ENCODE data around the gene SUSD3. TPM values are rescaled to one million over a fixed set of nuclear protein-coding genes. Genes with fewer than 3 reads are reported as not detected.
A peak's percentile ranks its signal among the peaks of the same experiment; 100 is the strongest.

SUSD3 gene
- polyA plus RNA-seq, 1 donor from 2014 or later, result 96.3 TPM

DNA sequence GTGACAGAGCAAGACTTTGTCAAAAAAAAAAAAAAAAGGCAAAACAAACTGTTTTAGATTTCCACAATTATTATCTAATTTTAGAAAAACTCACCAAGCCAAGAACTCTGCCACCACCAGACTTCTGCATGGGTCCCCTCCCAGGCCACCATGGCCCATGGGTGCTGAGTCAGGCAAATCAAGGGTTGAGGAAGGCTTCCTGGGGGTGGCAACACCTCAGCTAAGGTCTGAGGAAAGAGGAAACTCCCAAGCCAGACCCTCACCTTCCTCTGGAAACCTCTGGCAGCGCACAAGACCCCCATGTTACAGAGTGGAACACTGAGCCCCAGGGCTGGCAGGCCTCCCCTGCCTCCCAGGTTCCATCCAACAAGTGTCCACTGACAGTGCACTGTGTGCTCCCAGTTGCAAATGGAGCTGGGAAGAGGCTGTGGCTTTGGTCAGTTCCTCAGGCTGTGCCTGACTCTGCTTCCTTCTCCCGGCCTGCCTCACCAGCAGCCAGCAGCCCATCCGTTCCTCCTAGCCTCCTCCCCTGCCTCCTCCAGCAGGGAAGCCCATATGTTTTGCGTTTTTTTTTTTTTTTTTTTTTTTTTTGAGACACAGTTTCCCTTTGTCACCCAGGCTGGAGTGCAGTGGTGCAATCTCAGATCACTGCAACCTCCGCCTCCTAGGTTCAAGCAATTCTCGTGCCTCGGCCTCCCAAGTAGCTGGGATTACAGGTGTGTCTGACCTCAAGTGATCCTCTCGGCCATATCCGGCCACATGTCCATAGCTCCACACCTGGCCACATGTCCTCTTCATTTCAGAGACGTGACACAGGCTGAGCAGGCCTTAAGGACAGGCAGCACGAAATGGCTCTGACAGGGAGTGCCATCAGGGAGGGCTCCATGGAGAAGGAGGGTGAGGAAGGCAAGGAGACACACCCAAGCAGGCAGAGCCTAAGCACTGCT is 3.5 kb upstream of the SUSD3 start:
- Mint-ChIP-seq H3K27ac (peak overlapping the region; percentile 65 to 92 (median 84)), H3K4me3 (peak overlapping the region in 1 of 4 donors; percentile 23), H3K36me3 (no peaks in the 10 kb centered on the region), H3K27me3 (no peaks in the 10 kb centered on the region), H3K4me1 (peaks cover 25 to 30% (median 28%) of the 10 kb centered on the region in 3 donors), H3K9me3 (no peaks in the 10 kb centered on the region)

DNA sequence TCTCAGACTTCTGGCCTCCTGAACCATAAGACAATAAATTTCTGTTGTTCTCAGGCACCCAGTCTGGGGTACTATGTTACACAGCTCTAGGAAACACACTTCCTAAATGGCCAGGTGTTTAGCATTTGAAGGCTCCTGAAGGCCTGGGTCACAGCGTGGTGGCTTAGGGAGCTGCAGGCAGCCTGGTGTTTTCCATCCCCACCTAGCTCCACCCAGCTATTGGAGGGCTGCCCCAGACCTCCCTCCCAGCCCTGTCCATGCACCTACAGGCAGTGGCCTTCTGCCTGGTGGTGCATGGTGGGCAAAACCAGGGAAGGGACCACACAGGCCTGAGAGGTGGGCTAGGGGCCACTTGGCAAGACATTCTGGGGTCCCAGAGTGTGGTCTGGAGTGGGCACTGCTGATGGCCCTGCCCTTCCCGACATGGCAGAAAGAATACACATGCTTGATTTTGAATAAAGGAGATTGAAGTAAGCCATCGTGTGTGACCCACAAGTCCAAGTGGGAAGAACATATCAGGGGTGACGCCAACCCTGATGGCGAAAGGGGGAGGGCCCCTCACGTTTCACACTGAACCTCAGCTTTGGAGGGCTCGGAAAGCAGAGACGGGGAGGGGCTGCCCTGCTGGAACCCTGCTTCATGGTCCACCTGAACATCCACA is 1.3 kb upstream of the SUSD3 start:
- Mint-ChIP-seq H3K4me1 (peaks cover 41 to 51% (median 43%) of the 10 kb centered on the region in 3 donors), H3K9me3 (no peaks in the 10 kb centered on the region), H3K36me3 (no peaks in the 10 kb centered on the region), H3K27ac (peak overlapping the region; percentile 92 to 98 (median 92)), H3K4me3 (peak overlapping the region; percentile 3 to 83 (median 28)), H3K27me3 (no peaks in the 10 kb centered on the region)

DNA sequence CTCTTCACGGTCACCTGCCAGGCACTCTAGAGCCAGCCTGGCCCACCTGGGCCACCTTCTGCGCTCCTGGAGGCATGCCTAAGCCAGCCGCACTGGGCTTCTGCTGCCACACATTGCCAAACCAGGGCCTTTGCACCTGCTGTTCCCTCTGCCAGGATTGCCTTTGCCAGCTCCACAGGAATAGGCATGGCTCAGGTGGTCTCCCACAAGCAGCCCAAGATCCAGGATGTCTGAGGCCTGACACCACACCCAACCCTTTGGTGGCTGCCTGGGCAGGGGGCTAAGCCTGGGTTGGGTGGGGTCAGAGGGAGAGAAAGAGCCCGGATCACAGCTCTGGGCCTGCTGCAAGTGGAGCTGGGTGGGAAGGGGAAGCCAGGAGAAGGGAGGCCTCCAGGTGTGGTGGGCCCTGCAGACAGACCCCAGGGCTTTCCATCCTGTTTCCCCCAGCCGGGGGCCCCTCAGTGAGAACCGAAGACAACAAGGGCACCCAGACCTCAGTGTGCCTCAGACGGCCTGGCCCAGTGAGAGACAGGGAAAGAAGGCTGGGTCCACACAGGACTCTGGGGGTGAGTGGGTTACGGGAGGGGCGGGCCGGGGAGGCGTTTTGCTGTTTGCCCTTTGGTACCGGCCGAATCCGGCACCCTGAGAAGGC is 672 bp upstream of the SUSD3 start:
- Mint-ChIP-seq H3K4me3 (peak overlapping the region; percentile 68 to 83 (median 77)), H3K9me3 (no peaks in the 10 kb centered on the region), H3K27ac (peak overlapping the region; percentile 92 to 98 (median 92)), H3K4me1 (peaks cover 45 to 57% (median 47%) of the 10 kb centered on the region in 3 donors), H3K36me3 (no peaks in the 10 kb centered on the region), H3K27me3 (no peaks in the 10 kb centered on the region)

DNA sequence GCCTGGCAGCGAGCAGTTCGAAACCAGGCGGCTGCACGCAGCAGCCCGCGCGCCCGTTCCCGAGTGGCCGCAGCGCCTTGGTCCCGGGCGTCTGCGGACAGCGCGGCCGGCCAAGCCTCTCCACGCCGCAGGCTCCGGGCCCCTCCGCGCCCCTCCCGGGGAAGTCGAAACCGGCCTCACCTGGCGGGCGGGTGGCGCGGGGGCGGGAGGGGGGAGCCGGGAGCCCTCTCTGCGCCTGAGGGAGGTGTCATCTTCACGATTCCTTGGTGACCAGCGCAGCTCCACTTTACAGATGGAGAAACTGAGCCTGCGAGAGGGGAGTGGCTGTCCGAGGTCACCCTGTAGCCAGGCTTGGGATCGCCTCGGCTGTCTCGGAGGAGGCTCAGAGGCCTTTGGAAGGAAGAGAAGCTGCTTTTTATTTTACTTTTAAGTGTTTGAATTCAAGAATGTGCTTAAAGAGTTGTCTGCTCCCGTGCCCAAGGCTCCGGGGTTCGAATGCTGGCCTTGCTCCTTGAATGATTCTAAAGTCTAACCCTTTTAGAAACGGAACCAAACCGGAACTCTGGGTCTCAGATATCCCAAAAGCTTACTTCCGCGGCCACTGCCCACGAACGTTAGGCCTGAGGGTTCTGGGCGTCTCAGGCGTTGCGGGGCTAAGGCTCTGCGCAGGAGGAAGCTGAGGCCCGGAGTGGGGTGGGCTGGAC is 662 bp downstream of the SUSD3 start:
- Mint-ChIP-seq H3K4me3 (peak overlapping the region; percentile 91 to 99 (median 94)), H3K27ac (peak overlapping the region; percentile 96 to 99 (median 98)), H3K27me3 (peaks cover 2% of the 10 kb centered on the region), H3K36me3 (no peaks in the 10 kb centered on the region), H3K9me3 (no peaks in the 10 kb centered on the region), H3K4me1 (peaks cover 45 to 58% (median 52%) of the 10 kb centered on the region in 3 donors)

DNA sequence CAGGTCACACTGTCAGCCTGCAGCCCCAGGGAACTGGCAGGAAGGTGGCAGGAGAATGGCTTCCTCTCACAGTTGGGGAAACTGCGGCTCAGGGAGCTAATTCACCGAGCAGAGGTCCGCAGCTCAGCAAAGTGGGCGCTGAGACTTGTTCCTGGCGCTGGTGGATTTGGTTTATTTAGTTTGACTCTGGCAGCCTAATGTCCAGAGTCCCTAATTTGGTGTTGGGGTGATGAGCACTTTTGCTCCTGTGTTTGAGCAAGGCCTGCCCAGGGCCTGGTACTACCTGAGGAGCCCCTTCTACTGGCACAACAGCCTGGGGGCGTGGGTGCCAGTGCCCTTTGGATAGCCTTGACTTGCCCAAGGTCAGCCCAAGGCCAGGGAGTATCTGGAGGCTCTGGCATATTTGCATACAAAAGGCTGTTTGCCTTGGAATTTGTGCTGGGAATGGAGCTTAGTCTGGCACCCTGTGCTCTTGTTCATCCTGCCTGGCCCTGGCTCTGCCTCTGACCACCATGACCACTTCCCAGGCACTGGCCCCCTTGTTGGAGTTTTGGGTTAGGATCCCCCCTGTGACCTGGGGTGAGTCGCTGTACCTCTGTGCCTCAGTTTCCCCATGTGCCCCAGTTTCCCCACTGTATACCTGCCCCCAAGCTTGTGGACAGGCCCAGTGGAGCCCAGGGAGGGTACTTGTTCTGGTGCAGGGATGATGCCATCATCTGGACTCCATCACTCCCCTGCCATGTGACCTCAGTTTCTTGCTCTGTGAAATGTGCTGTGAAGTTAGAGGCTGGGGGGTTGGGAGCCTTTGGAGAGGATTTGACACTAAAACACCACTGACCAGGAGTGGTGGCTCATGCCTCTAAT is 1.4 kb downstream of the SUSD3 start:
- H3K36me3 Mint-ChIP-seq, result peaks cover 6% of the 10 kb centered on the region

DNA sequence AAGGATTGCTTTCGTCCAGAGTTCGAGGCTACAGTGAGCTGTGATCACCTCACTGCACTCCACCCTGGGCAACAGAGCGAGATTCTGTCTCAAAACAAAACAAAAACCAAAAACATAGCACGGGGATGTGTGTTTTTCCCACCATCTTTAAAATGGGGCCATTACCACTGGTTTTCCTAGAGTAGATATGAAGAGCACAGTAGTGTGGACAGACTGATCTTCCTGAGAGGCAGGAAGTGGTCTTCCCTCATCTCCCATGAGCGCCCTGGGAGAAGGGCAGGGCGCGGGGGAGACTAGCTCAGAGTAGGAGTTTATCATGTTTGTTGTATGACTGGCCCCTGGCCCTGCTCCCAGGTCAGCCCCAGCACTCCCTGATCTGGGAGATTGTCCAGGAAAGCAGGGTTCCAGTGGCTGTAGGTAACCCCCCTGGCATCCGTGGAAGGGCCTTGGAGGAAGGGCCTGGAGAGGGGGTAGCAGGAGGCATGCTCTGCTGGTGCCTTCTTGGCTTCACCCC is 2.3 kb downstream of the SUSD3 start:
- H3K27me3 Mint-ChIP-seq, result peaks cover 2% of the 10 kb centered on the region
- H3K27ac Mint-ChIP-seq, result peak overlapping the region; percentile 98 to 99 (median 99)
- no peaks in the 10 kb centered on the region for H3K9me3 Mint-ChIP-seq
- H3K4me3 Mint-ChIP-seq, result peak overlapping the region; percentile 91 to 99 (median 94)
- H3K4me1 Mint-ChIP-seq, result peaks cover 54 to 68% (median 57%) of the 10 kb centered on the region in 3 donors
- H3K36me3 Mint-ChIP-seq, result peaks cover 6% of the 10 kb centered on the region

More for the DNA sequence above, 1.4 kb downstream of the SUSD3 start:
- peak overlapping the region; percentile 91 to 99 (median 94) for H3K4me3 Mint-ChIP-seq
- peaks cover 52 to 63% (median 59%) of the 10 kb centered on the region in 3 donors for H3K4me1 Mint-ChIP-seq
- H3K27me3 Mint-ChIP-seq, result peaks cover 2% of the 10 kb centered on the region
- H3K9me3 Mint-ChIP-seq, result no peaks in the 10 kb centered on the region
- peak overlapping the region; percentile 96 to 99 (median 98) for H3K27ac Mint-ChIP-seq

DNA sequence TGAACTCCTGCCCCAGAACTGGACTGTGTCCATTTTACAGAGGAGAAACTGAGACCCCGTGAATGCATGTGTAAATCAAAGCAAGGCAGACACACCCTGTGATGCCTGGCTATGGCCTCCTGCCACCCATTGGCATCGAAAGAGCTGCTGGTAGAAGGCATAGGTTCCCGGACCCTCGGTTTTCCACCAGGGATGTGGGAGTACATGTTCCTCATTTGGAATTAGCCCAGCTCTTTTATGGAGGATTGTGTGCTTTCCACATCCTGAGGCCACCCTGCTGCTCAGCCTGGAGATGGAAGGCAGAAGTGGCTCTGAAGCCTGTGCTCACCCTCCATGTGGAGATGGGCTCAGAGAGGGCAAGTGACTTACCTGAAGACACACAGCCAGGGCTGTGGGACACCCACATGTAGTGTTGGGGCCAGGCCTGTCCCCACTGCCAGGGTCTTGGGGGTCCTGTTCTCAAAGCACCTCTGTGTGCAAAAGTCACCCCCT is 2.8 kb downstream of the SUSD3 start:
- H3K9me3 Mint-ChIP-seq, result no peaks in the 10 kb centered on the region
- H3K4me3 Mint-ChIP-seq, result peak overlapping the region; percentile 87 to 99 (median 94)
- peak overlapping the region; percentile 98 to 99 (median 99) for H3K27ac Mint-ChIP-seq
- H3K4me1 Mint-ChIP-seq, result peaks cover 54 to 70% (median 57%) of the 10 kb centered on the region in 3 donors
- H3K36me3 Mint-ChIP-seq, result peaks cover 6% of the 10 kb centered on the region
- H3K27me3 Mint-ChIP-seq, result peaks cover 2% of the 10 kb centered on the region

DNA sequence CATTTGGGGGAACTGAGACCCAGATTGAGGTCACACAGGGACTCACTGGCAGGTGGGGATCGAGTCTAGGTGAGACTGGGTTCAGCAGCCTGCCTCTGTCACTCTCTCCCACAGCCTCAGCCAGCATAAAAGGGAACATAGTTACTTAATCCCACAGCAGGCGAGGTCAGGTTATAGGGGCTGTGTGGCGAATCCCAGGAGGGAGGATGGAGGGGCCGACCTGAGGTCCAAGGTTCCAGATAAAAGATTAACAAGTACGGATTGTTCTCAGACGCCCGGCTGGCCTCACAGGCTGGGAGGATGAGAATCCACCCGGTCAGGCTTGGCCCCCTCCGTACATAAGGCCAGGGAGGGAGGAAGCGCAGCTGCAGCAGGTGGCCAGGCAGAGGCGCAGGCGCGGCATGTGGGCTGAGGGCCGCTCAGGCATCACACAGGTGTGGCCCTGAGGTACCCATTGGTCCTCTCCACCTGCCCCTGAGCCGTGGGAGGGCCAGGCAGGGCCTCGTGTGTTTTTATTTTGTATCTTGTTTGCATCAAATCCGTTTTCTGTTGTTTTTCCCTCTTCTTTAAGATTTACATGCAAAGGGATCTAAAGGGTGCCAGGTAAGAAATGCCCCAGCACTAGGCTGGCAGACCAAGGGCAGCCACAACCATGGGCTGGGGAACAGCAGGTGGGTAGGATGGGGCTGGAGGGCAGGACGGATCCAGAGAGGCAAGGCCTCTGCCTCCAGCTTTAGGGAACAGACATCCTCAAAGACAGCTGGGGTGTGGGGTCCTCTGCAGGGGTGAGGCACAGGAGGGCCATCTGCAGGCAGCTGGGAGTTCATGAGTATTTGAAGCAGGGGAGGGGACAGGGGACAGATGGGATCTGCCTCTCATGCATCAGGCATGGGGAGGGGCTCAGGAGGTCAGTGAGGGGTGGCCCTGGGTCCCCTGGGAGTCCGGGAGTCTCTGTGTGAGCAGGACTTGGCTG is 3.6 kb downstream of the SUSD3 start:
- peaks cover 2% of the 10 kb centered on the region for H3K27me3 Mint-ChIP-seq
- H3K4me3 Mint-ChIP-seq, result peak overlapping the region; percentile 87 to 99 (median 94)
- H3K36me3 Mint-ChIP-seq, result peaks cover 7% of the 10 kb centered on the region
- H3K4me1 Mint-ChIP-seq, result peaks cover 56 to 74% (median 57%) of the 10 kb centered on the region in 3 donors
- peak overlapping the region; percentile 98 to 99 (median 99) for H3K27ac Mint-ChIP-seq
- no peaks in the 10 kb centered on the region for H3K9me3 Mint-ChIP-seq

DNA sequence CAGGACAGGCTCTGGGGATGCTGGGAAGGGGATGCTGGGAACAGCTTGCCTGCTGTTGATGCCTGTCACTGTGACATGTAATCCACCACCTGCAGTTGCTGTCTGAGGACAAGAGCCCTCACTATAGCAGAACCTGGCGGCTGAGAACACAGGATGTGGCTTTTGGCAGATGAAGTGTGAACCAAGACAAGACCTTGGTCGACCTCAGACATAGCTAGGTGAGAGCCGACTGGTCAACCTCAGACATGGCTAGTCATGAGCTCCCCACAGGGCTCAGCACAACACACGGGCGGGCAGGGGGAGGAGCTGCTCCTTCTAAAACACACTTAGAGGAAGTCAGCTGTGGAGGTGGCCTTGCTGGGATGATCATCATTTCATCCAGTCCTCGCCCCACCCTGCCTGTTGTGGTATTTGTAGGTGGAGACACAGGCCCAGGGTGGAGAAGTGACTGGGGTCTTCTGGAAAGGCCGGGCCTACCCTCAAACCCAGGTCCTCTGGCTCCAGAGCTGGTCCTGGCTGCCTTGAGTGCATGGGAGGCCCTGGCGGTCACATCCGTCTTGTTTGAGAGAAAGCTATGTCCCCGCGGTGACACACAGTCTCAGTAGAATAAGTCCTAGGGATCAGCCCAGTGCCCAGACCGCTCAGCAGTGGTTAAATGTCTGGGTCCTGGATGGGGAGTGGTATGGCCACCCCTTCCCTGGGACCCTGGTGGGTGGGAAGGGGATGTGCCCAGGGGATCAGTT is 6.1 kb downstream of the SUSD3 start:
- Mint-ChIP-seq H3K27ac (peak overlapping the region; percentile 89 to 98 (median 97)), H3K4me3 (peak overlapping the region; percentile 82 to 94 (median 89)), H3K4me1 (peaks cover 49 to 74% (median 54%) of the 10 kb centered on the region in 3 donors), H3K9me3 (no peaks in the 10 kb centered on the region), H3K36me3 (peaks cover 7% of the 10 kb centered on the region), H3K27me3 (peaks cover 2% of the 10 kb centered on the region)

DNA sequence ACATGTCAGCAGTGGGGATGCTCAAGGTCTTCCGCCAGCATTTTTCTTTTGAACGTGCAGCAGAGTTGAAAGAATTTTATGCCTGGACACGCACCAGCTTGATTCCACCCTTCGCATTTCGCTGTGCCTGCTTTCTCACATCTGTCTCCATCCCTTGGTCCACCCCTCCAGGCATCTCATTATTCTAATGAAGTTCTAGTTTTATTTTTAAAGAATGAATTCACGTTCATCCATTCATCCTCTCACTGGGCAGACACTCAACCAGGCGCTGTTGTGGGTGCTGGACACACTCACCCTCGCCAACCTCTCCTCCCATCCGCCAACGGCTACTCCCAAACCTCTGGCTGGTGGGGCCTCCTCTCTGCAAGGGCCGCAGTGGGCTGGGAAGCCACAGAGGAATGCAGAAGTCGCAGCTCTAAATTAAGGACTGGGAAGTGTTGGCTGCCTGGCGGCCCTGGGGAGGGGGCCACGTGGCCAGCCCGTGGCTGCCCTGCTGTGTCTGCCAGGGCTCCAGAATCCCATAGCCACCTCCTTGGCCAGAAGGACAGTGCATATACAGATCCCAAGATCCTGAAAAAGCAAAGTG is 6.7 kb downstream of the SUSD3 start:
- Mint-ChIP-seq H3K27me3 (peaks cover 2% of the 10 kb centered on the region), H3K9me3 (no peaks in the 10 kb centered on the region), H3K36me3 (peaks cover 7% of the 10 kb centered on the region), H3K4me1 (peaks cover 48 to 69% (median 48%) of the 10 kb centered on the region in 3 donors), H3K4me3 (peak overlapping the region in 3 of 4 donors; percentile 60 to 85 (median 82)), H3K27ac (peak overlapping the region in 2 of 3 donors; percentile 89 to 97)

DNA sequence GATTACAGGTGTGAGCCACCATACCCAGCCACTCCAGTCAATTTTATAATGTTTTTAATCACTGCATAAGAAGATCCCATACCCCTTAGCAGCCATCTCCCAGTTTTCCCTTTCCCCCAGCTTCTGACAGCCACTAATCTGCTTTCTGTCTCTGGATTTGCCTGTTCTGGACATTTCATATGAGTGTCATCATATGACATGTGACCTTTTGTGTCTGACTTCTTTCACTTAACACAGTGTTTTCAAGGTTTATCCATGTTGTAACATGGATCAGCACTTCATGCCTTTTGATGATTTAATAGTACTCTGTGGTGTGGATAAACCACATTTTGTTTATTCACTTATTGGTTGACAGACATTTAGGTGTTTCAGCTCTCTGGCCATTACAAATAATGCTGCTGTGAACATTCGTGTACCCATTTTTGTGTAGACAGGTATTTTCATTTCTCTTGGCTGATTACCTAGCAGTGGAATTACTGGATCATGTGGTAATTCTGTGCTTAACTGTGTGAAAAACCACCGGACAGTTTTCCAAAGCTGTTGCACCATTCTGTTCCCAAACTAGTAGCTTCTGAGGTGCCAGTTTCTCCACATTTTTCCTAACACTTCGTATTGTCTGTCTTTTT is 8.6 kb downstream of the SUSD3 start:
- Mint-ChIP-seq H3K4me3 (peak overlapping the region in 2 of 4 donors; percentile 9), H3K36me3 (peaks cover 10% of the 10 kb centered on the region), H3K4me1 (peaks cover 36 to 51% (median 37%) of the 10 kb centered on the region in 3 donors), H3K9me3 (no peaks in the 10 kb centered on the region), H3K27me3 (peaks cover 2% of the 10 kb centered on the region), H3K27ac (peak overlapping the region in 2 of 3 donors; percentile 45 to 84)

Data from IgD-negative memory B cell (primary cell).